HG02610 (cell line): ENCODE results near the gene ODC1.

Experiments used
- ATAC-seq: cut with Tn5 transposase; IDR thresholded peaks from one replicate; pipeline ENCODE4 v1.9.1; 2021; ENCODE audit warnings: mild to moderate bottlenecking, moderate library complexity; ENCODE audit not compliant: unreplicated experiment

Gene ODC1

DNA sequence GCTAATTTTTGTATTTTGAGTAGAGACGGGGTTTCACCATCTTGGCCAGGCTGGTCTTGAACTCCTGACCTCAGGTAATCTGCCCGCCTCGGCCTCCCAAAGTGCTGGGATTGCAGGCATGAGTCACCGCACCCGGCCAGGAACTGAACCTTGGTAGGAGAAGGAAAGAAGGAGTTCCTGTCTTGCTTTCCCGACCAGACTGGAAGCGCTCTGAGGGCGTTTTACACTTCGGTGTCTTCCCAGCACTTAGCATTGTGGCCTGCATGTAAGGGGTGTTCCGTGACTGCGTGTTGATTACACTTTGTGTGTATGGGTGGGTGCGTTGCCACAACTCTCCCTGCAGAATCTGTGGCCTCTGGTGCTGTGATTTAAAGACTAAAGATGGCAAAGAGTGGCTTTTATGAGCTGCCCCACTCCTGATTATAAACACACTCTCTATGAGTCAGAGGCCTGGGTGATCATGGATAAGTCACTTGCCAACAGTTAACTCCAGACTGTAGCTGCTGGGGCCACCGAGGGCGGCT lies 46.0 kb downstream of the ODC1 start:
- no peak for ATAC-seq

DNA sequence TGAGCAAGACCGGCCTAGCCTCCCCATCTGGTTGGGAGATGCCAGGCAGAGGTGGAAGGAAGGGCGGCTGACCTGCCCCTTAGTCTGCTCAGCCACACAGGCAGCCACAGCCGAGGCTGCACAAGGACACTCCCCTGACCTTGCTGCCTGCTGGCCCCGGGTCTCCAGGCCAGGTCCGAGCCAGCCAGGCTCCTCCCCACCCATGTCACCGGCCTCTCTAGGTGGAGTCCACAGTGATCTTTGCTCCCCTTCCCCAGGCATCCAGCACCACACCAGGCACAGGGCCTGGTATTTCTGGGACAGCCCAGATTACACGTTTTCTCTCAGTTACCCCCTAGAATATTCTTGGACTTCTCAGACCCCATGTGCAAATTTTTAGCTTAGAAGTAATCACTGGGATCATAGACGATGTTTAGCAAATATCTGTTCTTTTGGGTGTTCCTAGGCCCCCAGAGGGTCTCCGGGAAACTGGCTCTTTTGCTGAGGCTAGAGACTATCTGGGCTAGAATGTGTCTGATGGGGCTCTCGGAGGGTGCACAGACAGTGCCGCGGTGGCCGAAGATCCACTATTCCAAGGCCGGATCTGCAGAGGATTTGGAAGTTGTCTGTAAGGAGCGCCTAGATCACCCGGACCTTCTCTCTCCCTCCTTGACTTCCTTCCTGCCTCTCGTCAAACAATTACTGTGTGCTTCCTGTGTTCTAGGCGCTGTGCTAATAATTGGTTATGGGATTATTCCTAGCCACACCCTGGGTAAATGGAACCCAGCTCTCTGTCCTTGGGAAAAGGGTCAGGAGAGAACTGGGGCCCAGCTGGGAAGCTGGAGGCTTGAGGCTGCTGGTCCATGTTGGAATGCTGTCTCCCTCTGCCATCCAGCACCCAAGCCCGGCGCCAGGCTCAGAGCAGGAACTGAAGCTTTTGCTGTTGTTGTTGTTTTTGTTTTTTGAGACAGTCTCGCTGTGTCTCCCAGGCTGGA lies 46.9 kb downstream of the ODC1 start:
- ATAC-seq = no peak

DNA sequence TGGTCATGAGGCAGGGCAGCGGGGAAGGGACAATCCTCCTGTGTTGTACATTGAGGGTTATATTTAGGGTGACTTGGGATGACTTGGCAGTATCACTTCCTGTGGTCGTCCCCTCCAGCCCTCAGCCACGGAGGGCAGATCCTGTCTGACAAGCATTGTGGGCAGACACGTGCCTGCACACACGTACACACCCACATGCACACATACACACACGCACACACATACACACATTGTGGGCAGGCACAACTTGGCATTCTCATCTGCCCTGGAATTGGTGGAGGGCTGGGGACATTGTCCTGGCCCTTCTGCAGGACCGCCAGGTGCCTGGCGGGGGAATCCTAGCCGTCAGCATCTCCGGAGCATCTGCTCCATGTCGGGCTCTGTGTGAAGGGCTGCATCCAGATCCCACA lies 47.6 kb downstream of the ODC1 start:
- no peak for ATAC-seq

DNA sequence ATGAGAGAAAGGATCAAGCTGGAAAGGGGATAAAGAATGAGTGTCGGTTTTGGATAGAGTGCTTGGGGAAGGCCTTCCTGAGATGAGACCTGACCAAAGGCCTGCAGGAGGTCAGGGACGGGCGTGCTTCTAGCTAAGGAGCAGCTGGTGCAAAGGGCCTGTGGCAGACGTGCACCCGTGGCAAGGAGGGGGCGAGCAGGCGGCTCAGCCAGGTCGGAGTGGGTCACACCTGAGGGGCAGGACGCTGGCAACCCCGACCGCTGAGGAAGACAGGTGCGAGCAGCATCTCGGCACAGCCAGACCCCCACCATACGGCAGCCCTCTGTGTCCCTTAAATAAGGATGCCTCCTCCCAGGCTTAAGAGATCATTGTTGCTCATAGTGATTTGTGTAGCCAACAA lies 48.1 kb downstream of the ODC1 start:
- ATAC-seq = no peak

DNA sequence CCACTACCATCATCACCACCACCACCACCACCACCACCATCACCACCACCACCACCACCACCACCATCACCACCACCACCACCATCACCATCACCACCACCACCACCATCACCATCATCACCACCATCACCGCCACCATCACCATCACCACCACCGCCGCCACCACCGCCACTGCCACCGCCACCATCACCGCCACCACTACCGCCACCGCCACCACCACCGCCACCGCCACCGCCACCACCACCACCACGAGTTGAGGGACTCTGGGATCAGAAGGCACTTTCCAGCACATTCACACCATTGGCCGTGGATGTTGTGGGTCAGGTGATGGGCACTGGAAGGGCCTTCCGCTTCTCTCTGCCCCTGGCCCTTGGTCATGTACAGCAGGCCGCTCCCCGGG lies 48.8 kb downstream of the ODC1 start:
- ATAC-seq = no peak

DNA sequence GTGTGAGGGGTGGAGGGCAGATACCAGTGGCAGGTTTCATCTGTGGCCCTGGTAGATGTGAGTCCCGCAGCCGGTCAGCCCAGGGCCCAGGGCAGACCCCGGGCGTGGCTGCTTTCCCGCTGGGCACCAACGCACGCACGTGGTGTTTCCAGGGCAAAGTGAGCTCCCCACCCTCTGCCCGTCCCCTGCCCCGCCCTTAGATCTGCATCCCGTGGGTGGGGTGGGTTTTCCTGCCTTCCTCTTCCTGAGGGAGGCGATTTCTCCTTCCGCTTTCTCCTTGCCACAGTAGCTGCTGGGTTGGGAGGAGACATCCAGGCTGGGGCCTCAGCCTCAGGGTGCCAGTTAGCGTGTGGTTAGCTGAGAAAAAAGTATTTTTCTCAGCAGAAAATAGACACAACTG lies 49.6 kb downstream of the ODC1 start:
- ATAC-seq = no peak

DNA sequence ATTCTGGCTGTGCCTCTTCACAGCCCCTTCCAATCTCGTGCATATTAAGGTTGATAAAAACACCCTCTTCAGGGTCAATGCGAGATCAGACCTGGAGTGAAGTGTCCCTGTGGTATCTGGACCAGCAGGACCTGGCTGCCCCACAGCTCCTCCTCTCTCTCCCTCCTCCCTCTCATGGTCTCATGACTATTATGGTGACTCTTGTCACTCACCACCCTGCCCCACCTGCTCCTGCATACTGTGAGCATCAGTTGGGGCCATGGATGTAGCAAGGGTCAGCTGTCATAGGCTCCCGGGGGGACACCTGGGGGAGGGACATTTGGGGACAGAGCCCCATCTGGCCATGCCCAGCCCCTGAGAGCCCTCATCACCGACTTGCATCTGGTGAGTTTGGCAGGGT lies 50.2 kb downstream of the ODC1 start:
- no peak for ATAC-seq

DNA sequence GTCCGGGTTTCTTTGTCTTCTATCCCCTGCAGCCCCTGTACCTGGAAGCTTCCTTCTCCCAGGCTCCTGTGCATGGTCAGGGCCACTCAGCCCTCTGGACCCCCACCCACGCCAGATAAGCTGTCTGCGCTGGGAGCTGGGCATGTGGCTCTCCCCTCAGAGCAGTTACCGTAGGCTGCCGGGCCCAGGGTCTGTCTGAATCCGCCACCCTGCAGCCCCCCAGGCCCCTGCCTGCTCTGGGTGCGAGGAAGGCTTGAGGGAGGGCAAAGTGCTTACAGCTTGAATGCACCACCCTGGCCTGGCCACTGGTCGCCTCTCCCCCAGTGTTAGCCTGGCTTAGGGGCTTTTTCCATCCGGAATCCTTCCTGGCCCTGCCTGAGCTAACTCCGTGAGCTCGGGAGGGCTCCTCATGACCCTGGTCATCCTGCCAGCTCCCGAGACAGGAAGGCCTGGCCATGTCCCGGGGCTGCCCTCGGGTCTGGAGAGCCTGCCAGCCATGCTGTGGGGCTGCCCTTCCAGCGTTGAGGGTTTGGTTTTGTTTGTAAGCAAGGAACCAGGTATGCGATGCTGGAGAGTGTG lies 50.7 kb downstream of the ODC1 start:
- ATAC-seq = no peak

DNA sequence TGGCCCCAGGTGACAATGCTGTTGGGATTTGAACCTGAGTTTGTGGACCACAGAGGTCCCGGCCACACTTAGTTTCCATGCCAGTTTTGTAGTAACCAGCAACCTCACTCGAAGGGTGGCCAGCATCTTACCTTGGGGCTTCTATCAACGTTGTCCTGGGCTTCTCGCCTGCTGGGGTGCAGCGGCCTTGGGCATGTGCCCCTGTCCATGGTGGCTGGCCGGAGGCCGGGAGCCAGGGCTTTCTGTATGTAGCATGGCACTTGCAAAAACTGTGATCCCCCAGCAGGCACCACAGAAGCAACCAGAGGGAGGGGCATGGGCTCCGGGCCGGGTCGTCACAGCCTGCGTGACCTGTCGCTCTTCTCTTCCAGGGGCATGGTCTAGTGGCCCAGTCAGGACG lies 51.7 kb downstream of the ODC1 start:
- ATAC-seq = no peak

DNA sequence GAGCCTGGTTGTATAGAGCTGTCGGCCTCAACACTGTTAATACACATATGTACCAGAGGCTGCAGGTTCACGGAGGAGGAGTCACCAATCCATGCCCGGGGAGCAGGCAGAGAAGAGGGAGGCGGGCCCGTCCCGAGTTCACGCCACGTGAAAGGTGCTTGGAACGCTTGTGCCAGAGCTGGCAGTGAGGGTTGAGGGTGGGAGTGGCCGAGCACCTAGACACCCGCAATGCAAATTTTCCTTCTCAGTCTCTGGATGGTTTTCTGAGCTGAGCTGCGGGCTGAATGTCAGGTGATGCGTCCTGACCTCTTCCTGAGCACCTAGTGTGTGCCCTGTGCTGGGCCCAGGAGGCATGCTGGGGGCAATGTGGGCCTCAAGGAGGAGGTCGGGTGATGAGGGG lies 52.2 kb downstream of the ODC1 start:
- no peak for ATAC-seq

DNA sequence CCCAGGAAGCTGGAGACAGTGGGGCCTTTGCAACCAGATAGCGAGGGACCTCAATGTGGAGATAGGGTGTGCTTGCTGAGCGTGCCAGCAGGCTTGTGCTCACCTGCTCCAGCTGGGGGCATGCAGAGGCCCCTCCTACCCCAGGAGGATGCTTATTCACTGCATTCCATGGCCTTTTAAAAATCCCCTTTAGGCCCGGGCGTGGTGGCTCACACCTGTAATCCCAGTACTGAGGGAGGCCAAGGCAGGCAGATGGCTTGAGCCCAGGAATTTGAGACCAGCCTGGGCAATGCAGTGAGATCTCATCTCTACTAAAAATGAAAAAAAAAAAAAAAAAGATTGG lies 54.5 kb downstream of the ODC1 start:
- no peak for ATAC-seq

DNA sequence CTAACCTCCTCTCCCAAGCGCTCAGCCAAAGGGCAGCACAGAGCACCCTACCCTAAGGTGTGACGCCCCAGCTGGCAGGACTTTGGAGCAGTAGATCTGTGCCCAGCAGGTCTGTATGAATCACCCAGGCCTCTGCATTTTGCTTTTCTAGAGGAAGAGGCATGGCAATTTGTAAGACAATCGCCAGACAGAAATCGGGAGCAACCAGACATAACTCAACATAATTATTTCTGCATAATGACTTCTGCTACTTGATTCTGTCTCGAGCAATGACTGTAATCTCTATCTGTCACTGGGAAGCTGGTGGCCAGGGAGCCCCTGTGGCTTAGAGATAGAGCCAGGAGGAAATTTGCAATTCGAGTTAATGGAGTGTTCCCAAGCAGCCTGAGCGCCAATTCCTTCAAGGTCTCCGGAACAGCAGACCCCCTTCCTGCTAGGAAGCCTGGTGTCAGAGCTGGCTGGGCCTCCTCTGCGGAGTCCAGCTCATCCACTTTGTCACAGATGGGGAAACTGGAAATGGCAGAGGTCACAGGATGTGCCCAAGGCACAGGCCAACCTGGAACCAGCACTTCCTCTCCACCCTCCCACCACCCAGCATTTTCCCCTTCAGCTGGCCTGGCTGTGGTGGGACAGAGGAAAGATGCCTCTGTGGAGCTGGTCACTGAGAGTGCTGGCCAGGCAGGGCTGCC lies 55.0 kb downstream of the ODC1 start:
- ATAC-seq = no peak

DNA sequence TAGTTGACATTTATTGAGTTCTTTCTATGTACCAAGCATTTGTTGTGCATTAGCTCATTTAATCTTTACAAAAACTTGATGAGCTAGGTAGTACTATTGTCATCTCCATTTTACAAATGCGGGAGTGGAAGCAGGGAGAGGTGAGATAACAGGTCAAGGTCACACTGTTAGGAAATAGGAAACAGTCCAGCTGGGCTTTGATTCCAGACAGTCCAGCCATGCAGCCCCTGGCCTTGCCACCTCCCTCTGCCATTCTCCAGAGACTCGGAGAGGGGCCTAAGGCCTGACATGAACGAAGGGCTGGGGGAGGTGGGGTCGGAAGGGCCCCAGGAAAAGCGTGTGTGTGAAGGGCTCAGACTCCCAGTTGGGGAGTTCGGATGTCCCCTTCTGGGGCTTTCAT lies 55.6 kb downstream of the ODC1 start:
- ATAC-seq = no peak

DNA sequence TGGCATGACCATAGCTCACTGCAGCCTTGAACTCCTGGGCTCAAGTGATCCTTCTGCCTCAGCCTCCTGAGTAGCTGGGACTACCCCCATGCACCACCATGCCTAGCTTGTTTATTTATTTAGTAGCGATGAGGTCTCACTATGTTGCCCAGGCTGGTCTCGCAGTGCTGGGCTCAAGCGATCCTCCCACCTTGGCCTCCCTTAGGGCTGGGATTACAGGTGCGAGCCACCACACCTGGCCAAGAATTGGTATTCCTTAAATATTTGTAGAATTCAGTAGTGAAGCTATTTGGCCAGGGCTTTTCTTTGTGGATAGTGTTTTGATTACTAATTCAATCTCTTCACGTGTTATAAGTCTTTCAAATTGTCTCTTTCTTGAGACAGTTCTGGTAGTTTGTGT lies 56.0 kb downstream of the ODC1 start:
- ATAC-seq = no peak

DNA sequence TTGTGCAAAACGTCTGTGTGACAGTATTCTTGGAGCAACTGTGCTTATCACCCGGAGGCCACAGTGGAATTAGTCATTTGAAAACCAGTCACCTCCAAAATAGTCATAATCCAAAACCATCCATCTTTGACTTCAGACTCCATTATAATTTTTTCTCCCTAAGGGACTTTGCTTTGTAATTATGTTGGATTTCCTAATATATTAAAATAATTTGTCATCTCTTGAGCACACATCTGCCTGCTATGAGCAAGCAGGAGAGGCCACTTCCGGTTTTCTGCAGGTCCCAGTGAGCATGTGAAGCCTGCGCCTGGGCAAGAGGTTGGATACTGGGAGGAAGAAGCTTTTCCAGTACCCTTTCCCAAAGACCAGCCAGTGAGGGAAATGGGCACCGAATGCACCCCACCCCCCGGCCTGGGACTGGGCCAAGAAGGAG lies 57.7 kb downstream of the ODC1 start:
- ATAC-seq = no peak
